ENCODE measurements around the gene RNF175. TPM values are rescaled to one million over a fixed set of nuclear protein-coding genes. Genes with fewer than 3 reads are reported as not detected.
A peak's percentile ranks its signal among the peaks of the same experiment; 100 is the strongest.

Gene RNF175
- total RNA-seq, 1 donor from 2014 or later: 2.3 TPM

DNA sequence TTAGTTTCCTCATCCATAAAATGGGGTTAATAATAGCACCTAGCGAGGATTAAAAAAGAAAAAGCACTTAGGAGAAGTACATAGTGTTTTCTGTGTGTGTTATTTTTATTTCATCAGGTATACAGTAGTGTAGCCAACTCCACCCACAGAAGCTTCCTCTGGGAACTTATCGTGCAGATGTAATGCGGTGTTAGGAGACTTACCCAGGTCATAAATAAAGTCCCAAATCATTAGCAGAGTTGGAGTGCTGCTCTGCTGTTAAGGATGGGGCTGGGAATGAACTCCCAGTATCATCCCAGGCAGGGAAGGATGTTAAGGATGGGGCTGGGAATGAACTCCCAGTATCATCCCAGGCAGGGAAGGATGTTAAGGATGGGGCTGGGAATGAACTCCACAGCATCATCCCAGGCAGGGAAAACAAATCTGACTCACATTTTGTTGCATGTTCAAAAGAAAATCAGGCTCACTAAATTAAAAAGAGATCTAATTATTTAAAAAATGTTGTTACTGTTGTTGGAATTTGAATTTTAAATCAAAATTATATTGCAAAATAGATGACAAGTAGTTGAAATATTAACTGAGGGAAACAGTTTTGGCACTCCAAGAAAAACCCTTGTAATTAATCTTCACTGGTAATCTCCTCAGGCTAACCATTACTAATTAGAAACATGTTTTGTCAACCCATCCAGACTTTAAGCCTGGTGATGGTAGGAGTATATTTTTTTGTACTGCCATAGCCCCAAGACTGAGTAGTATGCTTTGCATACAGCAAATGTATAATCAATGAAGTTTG is 39.3 kb upstream of the RNF175 start:
- TF ChIP-seq, protein P1, sequence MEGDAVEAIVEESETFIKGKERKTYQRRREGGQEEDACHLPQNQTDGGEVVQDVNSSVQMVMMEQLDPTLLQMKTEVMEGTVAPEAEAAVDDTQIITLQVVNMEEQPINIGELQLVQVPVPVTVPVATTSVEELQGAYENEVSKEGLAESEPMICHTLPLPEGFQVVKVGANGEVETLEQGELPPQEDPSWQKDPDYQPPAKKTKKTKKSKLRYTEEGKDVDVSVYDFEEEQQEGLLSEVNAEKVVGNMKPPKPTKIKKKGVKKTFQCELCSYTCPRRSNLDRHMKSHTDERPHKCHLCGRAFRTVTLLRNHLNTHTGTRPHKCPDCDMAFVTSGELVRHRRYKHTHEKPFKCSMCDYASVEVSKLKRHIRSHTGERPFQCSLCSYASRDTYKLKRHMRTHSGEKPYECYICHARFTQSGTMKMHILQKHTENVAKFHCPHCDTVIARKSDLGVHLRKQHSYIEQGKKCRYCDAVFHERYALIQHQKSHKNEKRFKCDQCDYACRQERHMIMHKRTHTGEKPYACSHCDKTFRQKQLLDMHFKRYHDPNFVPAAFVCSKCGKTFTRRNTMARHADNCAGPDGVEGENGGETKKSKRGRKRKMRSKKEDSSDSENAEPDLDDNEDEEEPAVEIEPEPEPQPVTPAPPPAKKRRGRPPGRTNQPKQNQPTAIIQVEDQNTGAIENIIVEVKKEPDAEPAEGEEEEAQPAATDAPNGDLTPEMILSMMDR (conservative IDR thresholded peaks at IDR 0.05; ENCODE audit: low read depth, low read length): no peak
- no peak for DNase-seq (ENCODE audit: low read depth)
- no peak overlapping the region for H3K4me3 ChIP-seq (ENCODE audit: low read depth, low read length)

DNA sequence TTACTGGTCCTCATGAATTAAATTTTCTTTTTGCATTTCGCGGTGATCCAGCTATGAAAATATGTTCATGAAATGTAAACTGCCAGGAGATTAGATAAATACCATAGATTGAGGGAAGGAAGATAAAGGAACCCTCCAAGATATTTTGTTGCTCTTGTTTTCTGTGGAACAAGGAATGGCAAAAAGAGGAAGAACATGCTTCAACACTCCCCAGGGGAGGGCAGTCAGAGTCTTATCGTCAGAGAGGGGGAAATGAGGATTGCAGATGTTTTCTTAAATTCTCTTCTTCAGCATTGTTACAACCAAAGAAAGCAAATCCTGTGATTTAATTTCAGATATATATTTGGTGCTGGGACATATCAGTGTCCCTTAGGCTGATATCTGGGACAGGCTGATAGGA is 38.6 kb upstream of the RNF175 start:
- TF ChIP-seq, protein P1 (conservative IDR thresholded peaks at IDR 0.05; ENCODE audit: low read depth, low read length): no peak
- no peak for DNase-seq (ENCODE audit: low read depth)
- no peak overlapping the region for H3K4me3 ChIP-seq (ENCODE audit: low read depth, low read length)

GRCh38 chr4:153794006-153794405 is 34.2 kb upstream of the RNF175 start:
- no peak overlapping the region for H3K4me3 ChIP-seq (ENCODE audit: low read depth, low read length)
- TF ChIP-seq, protein P1 (conservative IDR thresholded peaks at IDR 0.05; ENCODE audit: low read depth, low read length): no peak
- DNase-seq (ENCODE audit: low read depth): no peak

- TF ChIP-seq, protein P1 (conservative IDR thresholded peaks at IDR 0.05; ENCODE audit: low read depth, low read length): no peak
- no peak for DNase-seq (ENCODE audit: low read depth)
- H3K4me3 ChIP-seq (ENCODE audit: low read depth, low read length): peak overlapping the region; percentile 37
These were observed 32.9 kb upstream of the RNF175 start for GRCh38 chr4:153792618-153793247.

DNA sequence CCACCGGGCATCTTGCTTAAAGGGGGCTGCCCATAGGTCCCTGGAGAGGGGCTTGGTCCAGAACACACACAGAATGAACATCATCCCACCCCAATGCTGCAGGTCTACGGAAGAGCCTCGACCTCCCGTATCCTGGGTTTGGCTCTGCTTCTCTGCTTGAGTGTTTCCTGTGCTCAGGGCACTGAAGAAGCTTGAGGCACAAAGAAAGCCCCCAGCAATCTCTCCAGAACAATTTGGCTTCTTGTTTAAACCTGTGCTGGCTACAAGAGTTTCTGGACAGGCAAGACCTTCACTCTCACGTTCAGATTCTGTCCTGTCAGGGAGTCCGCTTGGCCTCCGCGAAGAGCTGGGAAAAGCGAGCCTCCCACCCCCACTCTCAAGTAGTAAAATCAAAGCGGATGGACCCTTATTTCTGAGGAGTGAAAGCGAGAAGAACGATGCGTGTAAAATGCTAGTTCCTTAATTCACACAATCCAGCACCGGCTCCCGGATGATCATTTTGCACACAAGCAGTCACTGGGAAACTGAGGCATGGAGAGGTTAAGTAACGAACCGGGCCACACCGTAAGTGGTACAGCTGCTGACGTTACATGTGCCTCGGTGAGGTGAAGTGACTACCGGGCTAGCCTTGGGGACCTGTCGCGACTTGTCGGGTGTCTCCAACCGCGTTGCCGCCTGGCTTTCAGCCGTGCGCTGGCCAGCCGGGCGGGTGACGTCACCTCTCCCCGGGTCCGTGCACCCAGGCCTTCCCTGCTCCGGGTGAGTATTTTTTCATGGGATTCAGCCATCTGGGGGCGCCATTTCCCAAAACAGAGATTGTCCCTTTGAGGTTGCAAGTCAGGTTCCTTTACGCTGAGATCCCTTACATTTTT is 32.2 kb upstream of the RNF175 start:
- TF ChIP-seq, protein P1 (conservative IDR thresholded peaks at IDR 0.05; ENCODE audit: low read depth, low read length): peak; percentile 54
- DNase-seq (ENCODE audit: low read depth): peak; percentile 9
- peak overlapping the region; percentile 37 for H3K4me3 ChIP-seq (ENCODE audit: low read depth, low read length)

DNA sequence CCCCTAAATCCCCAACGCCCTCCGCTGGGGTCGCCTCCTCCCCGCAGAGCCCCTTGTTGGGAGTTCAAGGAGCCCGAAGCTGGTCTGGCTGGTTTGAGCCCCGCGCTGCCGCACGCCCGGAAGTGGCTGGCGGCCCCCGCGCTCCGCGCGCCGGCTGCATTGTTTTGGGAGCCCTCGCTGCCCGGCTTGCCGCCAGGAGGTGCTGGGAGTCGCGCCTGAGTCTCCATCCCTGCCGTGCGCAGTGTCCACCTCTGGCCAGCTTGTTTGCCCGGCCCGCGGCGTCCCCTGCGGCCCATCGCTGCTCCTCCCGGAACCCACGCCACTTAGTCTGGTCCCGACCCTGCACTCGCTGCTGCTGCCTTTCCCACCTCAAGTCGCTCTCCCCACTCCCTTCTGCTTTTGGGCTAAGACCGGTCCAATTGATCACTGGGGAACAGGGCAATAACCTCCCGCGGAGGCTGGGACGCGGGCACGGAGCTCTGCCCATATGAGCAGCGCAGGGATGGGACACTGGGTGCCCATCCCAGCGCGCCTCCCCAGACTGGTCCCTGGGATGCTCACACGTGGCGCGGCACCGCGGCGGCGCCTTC is 31.2 kb upstream of the RNF175 start:
- TF ChIP-seq, protein P1 (conservative IDR thresholded peaks at IDR 0.05; ENCODE audit: low read depth, low read length): peak; percentile 32

More for the DNA sequence above, 31.2 kb upstream of the RNF175 start:
- DNase-seq (ENCODE audit: low read depth): no peak
- H3K4me3 ChIP-seq (ENCODE audit: low read depth, low read length): no peak overlapping the region
